Cardiac muscle cell (in vitro differentiated cells and primary cell): Measurements from ENCODE around the gene HS3ST2. TPM values are rescaled to one million over a fixed set of nuclear protein-coding genes. Genes with fewer than 3 reads are reported as not detected.

Source experiments
- DNase-seq, 2 donors: peaks; one replicate each; pipeline versions ENCODE4 v3.0.0 to v3.0.0-alpha.2; 2010 to 2017; ENCODE audit warnings: low read depth in 1 of 2, low spot score in 1 of 2
- H3K27ac ChIP-seq: fragments of 200-600 bp; sonication (generic); 2 replicates; pipeline ENCODE4 v1.5.1; 2016
- H3K27me3 ChIP-seq: fragments of 200-600 bp; sonication (generic); 2 replicates; pipeline ENCODE4 v1.6.0; 2016; ENCODE audit warnings: control low read depth
- H3K36me3 ChIP-seq: fragments of 200-600 bp; sonication (generic); 2 replicates; pipeline ENCODE4 v1.5.1; 2016; ENCODE audit warnings: control low read depth
- H3K4me1 ChIP-seq: fragments of 200-600 bp; sonication (generic); 2 replicates; pipeline ENCODE4 v1.8.1; 2017; ENCODE audit warnings: low read depth, mild to moderate bottlenecking, mixed run types
- H3K4me3 ChIP-seq: fragments of 200-600 bp; sonication (generic); 2 replicates; pipeline ENCODE4 v1.5.1; 2016; ENCODE audit warnings: mild to moderate bottlenecking
- H3K9me3 ChIP-seq: fragments of 200-600 bp; sonication (generic); 2 replicates; pipeline ENCODE4 v1.5.1; 2017; ENCODE audit warnings: low read depth, mild to moderate bottlenecking, control low read depth
- polyA plus RNA-seq: library from polyadenylated mRNA; unstranded; fragments of >200 nt; fragmentation: Nextera tagmentation; extraction: Ambion mirVana; gene quantifications from 2 replicates; pipeline ENCODE4 v1.2.1, GENCODE V29; 2016
- total RNA-seq: library from RNA; depleted of rRNA; stranded (reverse); fragments of >200 nt; gene quantifications from 2 replicates; pipeline ENCODE4 v1.2.3, GENCODE V29; 2016
- TF ChIP-seq, protein P1 (sequence below): IDR thresholded peaks from 2 replicates; pipeline ENCODE4 v1.5.1; 2012; ENCODE audit warnings: low read depth, mild to moderate bottlenecking, low read length

The HS3ST2 gene
- total and polyA plus RNA-seq, 2 experiments from 2014 or later, result not detected

DNA sequence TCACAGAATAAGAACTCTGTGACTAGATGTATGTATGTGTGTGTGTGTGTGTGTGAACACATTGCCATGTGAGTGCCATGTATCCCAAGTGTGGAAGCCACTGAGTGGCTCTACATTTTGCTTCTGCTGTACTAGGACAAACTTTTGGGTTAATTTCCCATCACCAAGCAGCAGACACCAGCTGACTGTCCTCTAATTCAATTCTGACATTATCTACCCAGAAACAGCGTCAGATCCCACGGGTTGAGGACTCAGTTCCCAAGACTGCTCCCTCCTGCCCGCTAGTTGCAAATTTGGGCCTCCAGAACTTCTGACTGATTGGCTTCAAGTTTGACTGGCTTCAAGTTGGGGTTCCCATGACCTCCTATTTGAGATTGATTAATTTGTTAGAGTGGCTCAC, 29.2 kb downstream of the HS3ST2 start:
- Histone ChIP-seq H3K27ac (no peak overlapping the region), H3K4me3 (no peak overlapping the region), H3K4me1 (no peaks in the 10 kb centered on the region), H3K36me3 (no peaks in the 10 kb centered on the region), H3K27me3 (no peaks in the 10 kb centered on the region), H3K9me3 (no peaks in the 10 kb centered on the region)
- TF ChIP-seq, protein P1, sequence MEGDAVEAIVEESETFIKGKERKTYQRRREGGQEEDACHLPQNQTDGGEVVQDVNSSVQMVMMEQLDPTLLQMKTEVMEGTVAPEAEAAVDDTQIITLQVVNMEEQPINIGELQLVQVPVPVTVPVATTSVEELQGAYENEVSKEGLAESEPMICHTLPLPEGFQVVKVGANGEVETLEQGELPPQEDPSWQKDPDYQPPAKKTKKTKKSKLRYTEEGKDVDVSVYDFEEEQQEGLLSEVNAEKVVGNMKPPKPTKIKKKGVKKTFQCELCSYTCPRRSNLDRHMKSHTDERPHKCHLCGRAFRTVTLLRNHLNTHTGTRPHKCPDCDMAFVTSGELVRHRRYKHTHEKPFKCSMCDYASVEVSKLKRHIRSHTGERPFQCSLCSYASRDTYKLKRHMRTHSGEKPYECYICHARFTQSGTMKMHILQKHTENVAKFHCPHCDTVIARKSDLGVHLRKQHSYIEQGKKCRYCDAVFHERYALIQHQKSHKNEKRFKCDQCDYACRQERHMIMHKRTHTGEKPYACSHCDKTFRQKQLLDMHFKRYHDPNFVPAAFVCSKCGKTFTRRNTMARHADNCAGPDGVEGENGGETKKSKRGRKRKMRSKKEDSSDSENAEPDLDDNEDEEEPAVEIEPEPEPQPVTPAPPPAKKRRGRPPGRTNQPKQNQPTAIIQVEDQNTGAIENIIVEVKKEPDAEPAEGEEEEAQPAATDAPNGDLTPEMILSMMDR, result no peak
- DNase-seq, result no peak

DNA sequence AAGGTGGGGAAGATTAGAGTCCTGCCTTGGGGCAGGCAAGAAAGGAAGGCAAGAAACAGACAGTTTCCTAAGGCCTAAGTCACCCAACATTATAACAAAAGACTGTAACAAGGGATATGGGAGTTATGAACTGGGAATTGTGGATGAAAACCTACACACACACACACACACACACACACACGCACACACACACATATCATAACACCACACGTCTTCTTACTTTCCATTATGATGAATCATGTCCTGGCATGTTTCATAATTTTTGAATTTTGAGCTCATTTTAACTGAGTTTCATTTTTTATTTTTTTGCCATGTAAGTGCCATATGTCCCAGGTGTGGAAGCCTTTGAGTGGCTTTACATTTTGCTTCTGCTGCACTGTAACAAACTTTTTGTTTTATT, 29.9 kb downstream of the HS3ST2 start:
- Histone ChIP-seq H3K4me1 (no peaks in the 10 kb centered on the region), H3K36me3 (no peaks in the 10 kb centered on the region), H3K4me3 (no peak overlapping the region), H3K9me3 (no peaks in the 10 kb centered on the region), H3K27me3 (no peaks in the 10 kb centered on the region), H3K27ac (no peak overlapping the region)
- TF ChIP-seq, protein P1, result no peak
- no peak for DNase-seq

DNA sequence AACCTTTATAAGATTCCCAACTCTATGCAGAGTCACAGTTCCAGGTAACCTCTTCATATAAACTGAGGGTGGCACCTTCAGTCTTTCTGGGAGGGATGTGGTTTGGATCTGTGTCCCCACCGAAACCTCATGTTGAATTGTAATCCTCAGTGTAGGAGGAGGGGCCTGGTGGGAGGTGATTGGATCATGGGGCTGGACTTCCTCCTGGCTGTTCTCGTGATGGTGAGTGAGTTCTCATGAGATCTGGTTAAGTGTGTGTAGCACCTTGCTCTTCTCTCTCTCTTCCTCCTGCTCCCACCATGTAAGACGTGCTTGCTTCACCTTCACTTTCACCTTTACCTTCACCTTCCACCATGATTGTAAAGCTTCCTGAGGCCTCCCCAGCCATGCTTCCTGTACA, 30.5 kb downstream of the HS3ST2 start:
- Histone ChIP-seq H3K36me3 (no peaks in the 10 kb centered on the region), H3K27me3 (no peaks in the 10 kb centered on the region), H3K27ac (no peak overlapping the region), H3K9me3 (no peaks in the 10 kb centered on the region), H3K4me3 (no peak overlapping the region), H3K4me1 (no peaks in the 10 kb centered on the region)
- DNase-seq, result no peak
- TF ChIP-seq, protein P1, result no peak

DNA sequence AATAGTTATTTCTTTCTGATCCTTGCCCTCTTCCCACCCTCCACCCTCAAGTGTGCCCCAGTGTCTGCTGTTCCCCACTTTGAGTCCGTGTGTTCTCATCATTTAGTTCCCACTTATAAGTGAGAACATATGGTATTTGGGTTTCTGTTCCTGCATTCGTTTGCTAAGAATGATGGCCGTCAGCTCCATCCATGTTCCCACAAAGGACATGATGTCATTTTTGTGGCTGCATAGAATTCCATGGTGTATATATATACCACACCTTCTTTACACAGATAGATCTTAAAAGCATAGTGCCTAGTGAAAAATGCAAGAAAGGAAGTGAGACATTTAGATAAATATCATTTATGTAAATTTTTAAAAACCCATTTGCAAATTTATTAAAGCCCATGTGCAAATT, 33.1 kb downstream of the HS3ST2 start:
- Histone ChIP-seq H3K27ac (no peak overlapping the region), H3K4me3 (no peak overlapping the region), H3K9me3 (no peaks in the 10 kb centered on the region), H3K27me3 (no peaks in the 10 kb centered on the region), H3K36me3 (no peaks in the 10 kb centered on the region), H3K4me1 (no peaks in the 10 kb centered on the region)
- TF ChIP-seq, protein P1, result no peak
- DNase-seq, result no peak

DNA sequence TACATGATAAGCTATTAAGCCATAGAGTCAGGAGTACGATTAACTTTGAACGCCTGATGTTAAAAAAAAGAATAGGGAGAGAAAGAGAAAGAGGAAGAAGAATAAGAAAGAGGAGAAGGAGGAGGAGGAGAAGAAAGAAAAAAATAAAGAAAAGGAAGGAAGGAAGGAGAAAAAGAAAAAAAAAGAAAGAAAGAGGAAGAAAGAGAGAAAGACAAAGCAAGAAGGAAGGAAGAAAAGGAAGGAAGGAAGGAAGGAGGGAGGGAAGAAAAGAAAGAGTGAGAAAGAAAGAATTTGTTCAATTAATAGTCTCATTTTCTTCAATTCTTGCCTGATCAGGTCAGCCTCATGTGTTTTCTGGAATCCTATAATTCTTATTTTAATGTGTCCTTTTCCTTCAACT, 33.7 kb downstream of the HS3ST2 start:
- H3K27me3 ChIP-seq, result no peaks in the 10 kb centered on the region
- H3K4me1 ChIP-seq, result no peaks in the 10 kb centered on the region
- no peak overlapping the region for H3K27ac ChIP-seq
- no peak for DNase-seq
- TF ChIP-seq, protein P1, result no peak
- no peaks in the 10 kb centered on the region for H3K9me3 ChIP-seq
- no peak overlapping the region for H3K4me3 ChIP-seq
- no peaks in the 10 kb centered on the region for H3K36me3 ChIP-seq

DNA sequence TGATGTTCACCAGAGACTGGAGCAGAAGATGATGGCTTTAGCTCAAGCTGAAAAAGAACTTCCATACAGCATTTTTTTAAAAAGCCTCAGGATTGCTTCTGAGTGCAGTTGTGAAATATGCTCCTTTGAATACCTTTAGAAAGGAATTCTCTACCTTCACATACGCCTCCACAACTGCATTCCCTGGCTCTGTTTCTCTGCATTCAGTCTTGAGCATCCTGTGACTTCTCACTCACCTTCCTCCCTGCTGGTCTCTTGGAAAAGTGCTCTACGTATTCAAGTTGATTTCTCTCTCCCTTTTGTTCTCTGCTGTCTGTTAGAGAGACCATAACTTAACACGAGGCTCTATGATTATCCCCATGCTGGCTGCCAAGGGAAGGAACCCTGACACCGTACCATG, 34.5 kb downstream of the HS3ST2 start:
- no peaks in the 10 kb centered on the region for H3K4me1 ChIP-seq
- H3K4me3 ChIP-seq, result no peak overlapping the region
- no peak for DNase-seq
- no peaks in the 10 kb centered on the region for H3K27me3 ChIP-seq
- H3K27ac ChIP-seq, result no peak overlapping the region
- H3K9me3 ChIP-seq, result no peaks in the 10 kb centered on the region
- H3K36me3 ChIP-seq, result no peaks in the 10 kb centered on the region
- TF ChIP-seq, protein P1, result no peak
